Muscle layer of duodenum (tissue), 2 donors: ENCODE measurements around the gene TRMT2A.
"Not testable (repeated sequence)": the region's sequence is repeated elsewhere in the genome, so short reads cannot be mapped to it uniquely, and the experiment has no call there.

ENCODE experiments used
- H3K27ac ChIP-seq: one replicate; pipeline ENCODE4 v1.7.0; 2013; ENCODE audit warnings: mild to moderate bottlenecking, low read length
- H3K27me3 ChIP-seq: one replicate; pipeline ENCODE4 v1.7.0; 2013; ENCODE audit warnings: low read depth, mild to moderate bottlenecking, control low read depth, low read length
- H3K36me3 ChIP-seq, 2 donors: one replicate each; pipeline ENCODE4 v1.7.0; 2013; ENCODE audit warnings: low read length in 2 of 2, control low read depth in 1 of 2, mild to moderate bottlenecking in 1 of 2; ENCODE audit not compliant: insufficient read depth in 2 of 2, control insufficient read depth in 1 of 2
- H3K4me1 ChIP-seq, 2 donors: one replicate each; pipeline ENCODE4 v1.7.0; 2013; ENCODE audit warnings: low read length in 2 of 2, mild to moderate bottlenecking in 2 of 2, control low read depth in 1 of 2, moderate library complexity in 1 of 2; ENCODE audit not compliant: insufficient read depth in 2 of 2, control insufficient read depth in 1 of 2
- H3K4me3 ChIP-seq, 2 donors: one replicate each; pipeline ENCODE4 v1.7.0; 2013; ENCODE audit warnings: low read length in 2 of 2, low read depth in 1 of 2, mild to moderate bottlenecking in 1 of 2
- H3K9me3 ChIP-seq, 2 donors: one replicate each; pipeline ENCODE4 v1.7.0; 2013; ENCODE audit warnings: low read length in 2 of 2, control low read depth in 1 of 2, mild to moderate bottlenecking in 1 of 2; ENCODE audit not compliant: control insufficient read depth in 1 of 2
- donor health status: healthy.

Gene TRMT2A

GRCh38 chr22:20071524-20071972 lies 45.5 kb downstream of the TRMT2A start:
- Histone ChIP-seq H3K36me3 (no peaks in the 10 kb centered on the region), H3K4me1 (no peaks in the 10 kb centered on the region), H3K4me3 (no peak overlapping the region), H3K9me3 (no peaks in the 10 kb centered on the region), H3K27ac (no peak overlapping the region), H3K27me3 (no peaks in the 10 kb centered on the region)

- no peaks in the 10 kb centered on the region for H3K4me1 ChIP-seq
- no peaks in the 10 kb centered on the region for H3K27me3 ChIP-seq
- no peak overlapping the region for H3K4me3 ChIP-seq
- H3K36me3 ChIP-seq: peaks cover 5 to 6% of the 10 kb centered on the region in 2 donors
- no peaks in the 10 kb centered on the region for H3K9me3 ChIP-seq
- no peak overlapping the region for H3K27ac ChIP-seq
Measured at GRCh38 chr22:20069331-20070042, 47.5 kb downstream of the TRMT2A start.

- H3K4me3 ChIP-seq: no peak overlapping the region
Measured at GRCh38 chr22:20068640-20069039, 48.4 kb downstream of the TRMT2A start.

GRCh38 chr22:20067384-20067682 lies 49.7 kb downstream of the TRMT2A start:
- not testable (repeated sequence) for H3K27me3 ChIP-seq, H3K4me1 ChIP-seq

More at GRCh38 chr22:20068640-20069039, 48.4 kb downstream of the TRMT2A start:
- no peaks in the 10 kb centered on the region for H3K27me3 ChIP-seq
- peaks cover 10 to 14% of the 10 kb centered on the region in 2 donors for H3K36me3 ChIP-seq
- no peak overlapping the region for H3K27ac ChIP-seq
- H3K9me3 ChIP-seq: no peaks in the 10 kb centered on the region
- no peaks in the 10 kb centered on the region for H3K4me1 ChIP-seq

GRCh38 chr22:20066617-20067383 lies 50.2 kb downstream of the TRMT2A start:
- no peak overlapping the region for H3K4me3 ChIP-seq
- no peak overlapping the region for H3K27ac ChIP-seq

More at GRCh38 chr22:20067384-20067682, 49.7 kb downstream of the TRMT2A start:
- not testable (repeated sequence) for H3K9me3 ChIP-seq, H3K4me3 ChIP-seq, H3K27ac ChIP-seq
- H3K36me3 ChIP-seq: peaks cover 10 to 26% of the 10 kb centered on the region in 2 donors

GRCh38 chr22:20065896-20066616 lies 51.0 kb downstream of the TRMT2A start:
- no peaks in the 10 kb centered on the region for H3K4me1 ChIP-seq
- no peak overlapping the region for H3K27ac ChIP-seq
- H3K27me3 ChIP-seq: no peaks in the 10 kb centered on the region
- no peak overlapping the region for H3K4me3 ChIP-seq
- H3K36me3 ChIP-seq: peaks cover 10 to 39% of the 10 kb centered on the region in 2 donors
- H3K9me3 ChIP-seq: no peaks in the 10 kb centered on the region

More at GRCh38 chr22:20066617-20067383, 50.2 kb downstream of the TRMT2A start:
- Histone ChIP-seq H3K36me3 (peaks cover 10 to 32% of the 10 kb centered on the region in 2 donors), H3K4me1 (no peaks in the 10 kb centered on the region), H3K9me3 (no peaks in the 10 kb centered on the region), H3K27me3 (no peaks in the 10 kb centered on the region)

GRCh38 chr22:20064545-20065262 lies 52.3 kb downstream of the TRMT2A start:
- Histone ChIP-seq H3K27me3 (no peaks in the 10 kb centered on the region), H3K27ac (no peak overlapping the region), H3K36me3 (peaks cover 10 to 45% of the 10 kb centered on the region in 2 donors), H3K4me1 (no peaks in the 10 kb centered on the region), H3K9me3 (no peaks in the 10 kb centered on the region), H3K4me3 (no peak overlapping the region)

- Histone ChIP-seq H3K27me3 (no peaks in the 10 kb centered on the region), H3K4me1 (no peaks in the 10 kb centered on the region), H3K4me3 (no peak overlapping the region), H3K36me3 (peaks cover 10 to 45% of the 10 kb centered on the region in 2 donors), H3K9me3 (no peaks in the 10 kb centered on the region), H3K27ac (no peak overlapping the region)
Measured at GRCh38 chr22:20064140-20064480, 52.9 kb downstream of the TRMT2A start.

- no peak overlapping the region for H3K27ac ChIP-seq
- H3K36me3 ChIP-seq: peaks cover 14 to 45% of the 10 kb centered on the region in 2 donors
- H3K9me3 ChIP-seq: no peaks in the 10 kb centered on the region
- H3K27me3 ChIP-seq: no peaks in the 10 kb centered on the region
- no peak overlapping the region for H3K4me3 ChIP-seq
- no peaks in the 10 kb centered on the region for H3K4me1 ChIP-seq
Measured at GRCh38 chr22:20063271-20064139, 53.5 kb downstream of the TRMT2A start.

GRCh38 chr22:20062766-20063083 lies 54.3 kb downstream of the TRMT2A start:
- no peaks in the 10 kb centered on the region for H3K9me3 ChIP-seq
- no peak overlapping the region for H3K27ac ChIP-seq
- peaks cover 14 to 45% of the 10 kb centered on the region in 2 donors for H3K36me3 ChIP-seq
- no peak overlapping the region for H3K4me3 ChIP-seq
- H3K4me1 ChIP-seq: no peaks in the 10 kb centered on the region
- no peaks in the 10 kb centered on the region for H3K27me3 ChIP-seq
